HPDE6-E6E7 (cell line): ENCODE data around the gene DYTN.

Experiments used
- DNase-seq: peaks from one replicate; pipeline ENCODE4 v3.0.0; 2011; ENCODE audit warnings: missing footprints; ENCODE audit errors: extremely low spot score

DYTN gene

DNA sequence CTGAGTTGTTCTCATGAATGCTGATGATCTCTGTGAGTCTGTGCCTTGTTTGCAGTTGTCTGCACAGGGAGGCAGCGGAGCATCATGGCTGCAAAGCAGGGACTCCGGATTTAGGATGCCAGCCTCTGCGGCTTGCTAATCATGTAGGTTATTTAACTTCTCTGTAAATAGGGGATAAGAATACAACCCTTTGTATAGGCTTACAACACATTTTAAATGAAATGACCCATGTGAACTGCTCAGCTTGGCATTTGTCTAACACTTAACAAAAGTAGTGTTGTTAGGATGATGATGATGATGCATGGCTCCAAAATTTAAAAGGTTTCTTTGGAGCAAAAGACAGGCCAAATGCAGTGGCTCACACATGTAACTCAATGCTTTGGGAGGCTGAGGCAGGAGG, 19.4 kb downstream of the DYTN start:
- DNase-seq = no peak

DNA sequence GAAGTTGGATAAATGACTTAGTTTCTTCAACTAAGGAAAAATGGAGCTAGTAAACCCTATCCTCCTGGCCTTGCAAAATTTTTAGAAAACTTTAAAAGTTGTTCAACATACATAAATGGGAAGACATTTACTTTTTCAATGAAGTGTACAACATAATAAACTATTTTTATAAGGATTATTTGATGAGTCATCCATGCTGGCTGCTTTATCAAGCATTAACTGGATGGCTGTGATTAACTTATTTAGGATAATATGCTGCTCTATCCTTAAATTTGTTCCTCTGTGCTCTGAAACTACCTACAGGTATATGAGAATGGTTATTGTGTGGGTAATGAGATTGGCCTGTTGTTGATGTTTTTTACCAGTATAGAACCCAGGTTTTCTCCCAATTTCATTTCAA, 21.3 kb downstream of the DYTN start:
- DNase-seq = no peak

DNA sequence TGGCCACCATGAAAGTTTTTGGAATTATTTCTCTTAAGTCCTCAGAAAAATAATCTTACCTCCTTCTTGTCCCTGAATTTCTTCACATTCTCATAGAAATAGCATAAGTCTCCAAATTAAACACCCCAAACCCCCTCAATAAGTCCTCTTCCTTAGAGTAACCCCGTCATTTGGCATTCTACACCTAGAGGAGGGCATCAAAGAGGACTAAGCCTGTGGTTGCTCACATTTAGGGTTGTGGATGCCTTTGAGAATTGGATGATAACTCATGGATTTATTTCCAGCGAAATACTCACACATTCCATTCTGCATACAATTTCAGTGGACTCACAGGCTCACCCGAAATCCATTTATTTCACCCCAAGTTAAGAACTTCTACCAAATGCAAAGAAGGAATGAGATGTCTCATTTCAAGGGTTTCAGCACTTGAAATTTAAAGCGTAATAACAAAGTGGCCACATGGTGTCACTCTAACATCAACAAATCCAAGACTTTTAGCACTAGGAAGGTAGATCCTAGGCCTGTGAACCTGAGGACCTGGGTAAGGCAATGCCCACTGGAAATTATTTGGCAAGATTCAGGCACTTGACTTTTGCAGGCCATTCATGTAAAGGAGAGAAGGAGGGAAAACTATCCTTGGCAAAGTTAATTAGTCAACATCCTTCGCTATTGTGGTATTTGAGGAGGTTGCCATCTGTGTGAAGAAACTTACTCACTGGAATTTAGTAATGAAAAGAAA, 24.6 kb downstream of the DYTN start:
- DNase-seq = peak; percentile 34

- DNase-seq = no peak
These were observed 25.2 kb downstream of the DYTN start for GRCh38 chr2:206692971-206693370.

DNA sequence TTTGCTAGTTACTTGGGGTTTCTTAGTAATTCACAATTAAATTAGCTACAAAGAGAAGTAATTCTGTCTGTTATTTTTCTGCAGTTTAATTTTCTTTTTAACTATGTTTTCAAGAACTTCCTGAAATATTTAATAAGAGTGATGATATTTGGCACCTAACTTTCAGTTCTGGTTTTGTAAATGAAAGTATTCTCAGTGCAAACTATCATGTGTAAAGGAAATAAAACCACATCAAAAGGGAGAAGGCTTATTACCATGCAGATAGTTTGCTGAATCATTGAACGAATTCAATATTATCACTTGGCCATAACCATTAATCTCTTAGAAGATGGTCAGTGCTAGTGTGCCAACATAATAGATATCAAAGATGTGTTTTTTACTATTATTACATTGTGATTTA, 29.2 kb downstream of the DYTN start:
- no peak for DNase-seq

- no peak for DNase-seq
These were observed 29.7 kb downstream of the DYTN start for GRCh38 chr2:206688453-206688852.

GRCh38 chr2:206683546-206683945, 34.6 kb downstream of the DYTN start:
- DNase-seq = no peak

- DNase-seq = no peak
These were observed 47.5 kb downstream of the DYTN start for GRCh38 chr2:206670531-206671319.

- DNase-seq = no peak
These were observed 52.9 kb downstream of the DYTN start for GRCh38 chr2:206665251-206665650.

DNA sequence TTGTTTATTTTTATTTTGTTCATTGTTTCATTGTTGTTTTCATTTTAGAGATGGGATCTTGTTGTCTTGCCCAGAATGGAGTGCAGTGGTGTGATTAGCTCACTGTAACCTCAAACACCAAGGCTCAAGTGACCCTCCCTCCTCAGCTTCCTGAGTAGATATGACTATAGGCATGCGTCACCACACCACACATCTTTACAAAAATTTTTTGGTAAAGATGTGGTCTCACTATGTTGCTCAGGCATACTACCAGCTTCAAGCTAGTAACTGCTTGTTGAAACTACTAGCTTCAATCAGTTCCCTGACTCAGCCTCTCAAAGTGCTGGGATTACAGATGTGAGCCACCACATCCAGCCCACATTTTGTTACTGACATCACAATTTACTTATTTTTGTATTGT, 61.1 kb downstream of the DYTN start:
- DNase-seq = no peak

DNA sequence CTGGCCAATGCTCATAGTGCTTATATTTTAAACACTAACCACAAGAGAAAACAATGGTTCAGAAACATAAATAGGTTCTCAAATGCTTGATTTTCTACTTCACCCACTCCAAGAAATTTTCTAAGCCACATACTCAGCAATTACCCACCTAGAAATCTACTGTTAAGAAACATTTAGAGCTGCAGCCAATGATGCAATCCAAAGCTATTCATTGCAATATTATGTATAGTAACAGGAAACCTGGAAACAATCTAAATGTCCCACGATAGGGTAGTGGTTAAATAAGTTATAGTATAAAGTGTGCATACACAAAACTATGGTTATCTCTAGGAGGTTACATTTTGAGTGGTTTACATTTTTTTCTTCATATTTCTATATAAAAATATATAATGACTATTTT, 70.2 kb downstream of the DYTN start:
- no peak for DNase-seq

- peak; percentile 29 for DNase-seq
These were observed 75.8 kb downstream of the DYTN start, which contains the start of gene FAM237A for GRCh38 chr2:206642075-206643025. Gene FAM237A, plus strand, starts transcription at chr2:206642487. Its CDS starts 1,750 bp downstream, at chr2:206644237.

DNA sequence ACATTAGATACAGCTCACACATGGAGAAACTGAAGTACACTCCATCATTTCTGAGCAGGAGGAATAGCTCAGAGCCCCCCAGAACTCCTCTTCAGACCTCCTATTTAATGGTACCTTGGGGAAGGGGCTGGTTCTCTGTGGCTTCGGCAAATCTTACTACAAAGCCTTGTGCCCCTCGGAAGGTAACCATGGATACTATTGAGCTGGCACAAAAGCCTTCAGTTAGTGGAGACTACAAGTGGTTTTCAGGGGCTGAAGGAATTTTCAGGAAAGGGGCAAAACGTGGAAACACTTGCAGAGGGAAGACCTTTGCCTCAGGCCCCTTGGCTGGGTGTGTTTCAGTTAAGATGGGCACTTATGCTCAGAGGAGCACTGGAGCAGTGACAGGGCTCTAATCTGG, 77.0 kb downstream of the DYTN start:
- no peak for DNase-seq

DNA sequence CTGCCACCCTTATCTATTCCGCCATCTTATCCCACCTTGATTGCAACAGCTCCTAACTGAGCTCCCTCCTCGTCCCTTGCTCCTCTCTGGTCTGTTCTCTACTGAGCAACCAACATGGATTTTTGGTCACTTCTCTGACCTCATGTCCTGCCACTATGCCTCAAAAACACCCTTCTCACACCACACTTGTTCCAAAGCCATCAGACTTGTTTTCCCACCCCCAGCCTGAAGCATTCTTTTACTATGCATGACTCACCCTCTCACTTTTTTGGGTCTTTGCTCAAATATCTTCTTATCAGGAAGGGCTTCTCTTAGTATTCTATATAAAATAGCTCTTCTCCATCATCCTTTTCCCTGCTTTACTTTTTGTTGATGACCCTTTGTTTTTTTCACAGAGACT, 78.6 kb downstream of the DYTN start:
- no peak for DNase-seq

DNA sequence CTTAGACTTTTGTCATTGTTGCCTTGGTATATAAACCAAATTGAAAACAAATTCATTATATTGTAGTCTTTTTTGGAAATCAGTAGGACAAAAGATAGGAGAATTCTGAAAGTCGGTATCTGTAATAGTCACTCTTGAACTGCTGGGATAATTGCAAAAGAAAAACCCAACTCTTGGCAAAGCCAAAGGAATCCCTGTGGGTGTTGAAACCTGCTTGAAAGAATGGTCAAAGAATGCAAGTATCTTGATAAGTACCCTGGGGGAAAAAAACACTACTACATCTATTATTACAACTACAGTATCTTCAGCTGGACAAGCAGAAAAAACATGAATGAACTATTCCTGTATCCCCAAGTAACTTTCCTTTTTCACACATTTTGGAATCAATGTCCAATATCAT, 83.2 kb downstream of the DYTN start:
- DNase-seq = no peak

- no peak for DNase-seq
These were observed 86.9 kb downstream of the DYTN start for GRCh38 chr2:206631340-206631739.

- DNase-seq = no peak
These were observed 90.6 kb downstream of the DYTN start for GRCh38 chr2:206627632-206628031.

GRCh38 chr2:206626108-206626507, 92.1 kb downstream of the DYTN start:
- no peak for DNase-seq

DNA sequence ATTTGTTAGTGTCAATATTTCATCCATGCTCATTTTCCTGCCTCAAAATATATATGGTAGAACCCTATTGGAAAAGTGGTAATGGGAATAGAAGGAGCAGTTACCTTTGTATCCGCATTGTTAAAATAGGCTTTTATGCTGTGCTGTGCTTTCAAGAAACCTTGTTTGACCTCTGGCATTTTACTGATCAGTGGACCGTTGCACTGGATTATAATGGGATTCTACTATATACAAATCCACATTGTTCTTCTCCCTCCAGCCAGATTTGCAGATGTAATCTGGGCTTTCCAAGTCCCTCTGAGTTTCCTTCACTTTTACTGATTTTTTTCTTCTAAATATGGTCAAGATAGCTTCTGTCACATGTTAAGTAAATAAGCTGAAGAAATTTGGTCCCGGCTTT, 99.2 kb downstream of the DYTN start:
- DNase-seq = no peak

DNA sequence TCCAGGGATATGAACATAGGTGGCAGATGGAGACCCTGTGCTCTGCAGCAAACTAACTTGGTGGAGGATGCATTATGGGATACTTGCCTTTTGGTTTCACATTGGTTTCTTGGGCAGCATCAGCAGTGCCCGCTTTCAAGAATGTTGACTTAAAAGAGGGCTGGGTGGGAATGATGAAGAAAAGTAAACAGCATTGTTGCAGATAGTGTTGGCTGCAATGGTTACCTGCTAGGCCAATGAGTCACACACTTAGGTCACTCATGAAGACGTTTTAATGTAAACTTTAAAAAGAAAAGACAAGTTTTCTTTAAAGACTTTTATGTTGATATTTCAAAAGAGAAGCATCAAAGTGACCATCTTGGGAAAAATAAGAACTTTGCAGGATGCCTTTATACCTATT, 102.0 kb downstream of the DYTN start:
- DNase-seq = peak; percentile 26

DNA sequence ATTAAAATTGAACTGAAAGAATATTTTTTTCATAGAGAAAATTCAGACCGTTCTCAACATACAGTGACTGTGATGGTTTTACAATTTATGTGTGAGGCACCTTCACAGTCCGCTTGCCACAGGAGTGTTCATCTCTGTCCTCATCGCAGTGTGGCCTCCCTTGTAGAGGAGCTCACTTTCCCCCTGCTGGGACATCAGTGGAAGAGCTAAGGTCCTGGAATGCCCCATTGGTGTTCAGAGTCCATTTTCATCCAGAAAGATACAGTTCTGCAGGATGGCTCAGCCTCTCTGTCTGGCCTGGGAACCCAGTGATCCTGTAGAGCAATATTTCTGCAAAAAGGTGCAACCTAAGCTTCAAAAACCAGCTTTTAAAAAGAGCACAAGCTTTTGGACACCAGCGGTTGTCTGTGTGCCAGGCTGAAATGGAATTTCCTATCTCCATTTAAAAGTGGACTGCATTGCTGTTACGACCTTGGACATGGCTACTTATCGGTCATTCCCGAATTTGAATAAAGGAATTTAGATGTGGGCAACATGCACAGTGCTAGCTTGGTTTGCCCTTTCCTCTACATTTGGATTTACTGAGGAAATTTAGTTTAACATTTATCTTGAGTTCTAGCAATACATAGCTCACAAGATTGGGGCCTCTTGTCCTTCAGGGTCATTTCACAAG, 102.6 kb downstream of the DYTN start:
- DNase-seq = no peak

- peak; percentile 53 for DNase-seq
These were observed 103.4 kb downstream of the DYTN start for GRCh38 chr2:206614811-206615210.
